ENCODE results near the gene INSRR.

The INSRR gene

GRCh38 chr1:156894001-156894400 is 35.1 kb upstream of the INSRR start:
- DNase-seq (ENCODE audit: low read depth): no peak

GRCh38 chr1:156893048-156893953 is 34.4 kb upstream of the INSRR start, which contains the start of gene PEAR1:
TSS of gene PEAR1 (plus strand) at chr1:156893718. CDS start at chr1:156903927, 10,209 bp downstream.
- DNase-seq (ENCODE audit: low read depth): no peak

GRCh38 chr1:156892190-156893047 is 33.5 kb upstream of the INSRR start:
- peak; percentile 81 for DNase-seq (ENCODE audit: low read depth)

- peak; percentile 79 for DNase-seq (ENCODE audit: low read depth)
Observed at GRCh38 chr1:156889802-156890580, 31.1 kb upstream of the INSRR start.

- DNase-seq (ENCODE audit: low read depth): no peak
Observed at GRCh38 chr1:156887734-156888133, 28.8 kb upstream of the INSRR start.

- DNase-seq (ENCODE audit: low read depth): no peak
Observed at GRCh38 chr1:156887317-156887716, 28.4 kb upstream of the INSRR start.

GRCh38 chr1:156886583-156887281 is 27.8 kb upstream of the INSRR start:
- DNase-seq (ENCODE audit: low read depth): no peak

- no peak for DNase-seq (ENCODE audit: low read depth)
Observed at GRCh38 chr1:156885880-156886355, 27.0 kb upstream of the INSRR start.

- no peak for DNase-seq (ENCODE audit: low read depth)
Observed at GRCh38 chr1:156885314-156885713, 26.4 kb upstream of the INSRR start.

GRCh38 chr1:156884560-156885184 is 25.8 kb upstream of the INSRR start:
- no peak for DNase-seq (ENCODE audit: low read depth)

GRCh38 chr1:156883919-156884318 is 25.0 kb upstream of the INSRR start:
- DNase-seq (ENCODE audit: low read depth): no peak

GRCh38 chr1:156882543-156882942 is 23.6 kb upstream of the INSRR start:
- no peak for DNase-seq (ENCODE audit: low read depth)

- no peak for DNase-seq (ENCODE audit: low read depth)
Observed at GRCh38 chr1:156881663-156882062, 22.7 kb upstream of the INSRR start.

- no peak for DNase-seq (ENCODE audit: low read depth)
Observed at GRCh38 chr1:156881101-156881500, 22.2 kb upstream of the INSRR start.

GRCh38 chr1:156880473-156880872 is 21.6 kb upstream of the INSRR start:
- DNase-seq (ENCODE audit: low read depth): no peak

- DNase-seq (ENCODE audit: low read depth): no peak
Observed at GRCh38 chr1:156879876-156880275, 21.0 kb upstream of the INSRR start.

GRCh38 chr1:156877433-156878170 is 18.7 kb upstream of the INSRR start:
- no peak for DNase-seq (ENCODE audit: low read depth)

GRCh38 chr1:156876281-156876680 is 17.4 kb upstream of the INSRR start:
- no peak for DNase-seq (ENCODE audit: low read depth)

- no peak for DNase-seq (ENCODE audit: low read depth)
Observed at GRCh38 chr1:156875341-156875615, 16.4 kb upstream of the INSRR start.

All from fibroblast of the conjunctiva (primary cell).